GM18526 (cell line): ENCODE results near the gene SFXN3.

Source experiments
- POLR2A ChIP-seq: IDR thresholded peaks from 3 replicates; pipeline ENCODE4 v1.6.1; 2011; ENCODE audit not compliant: insufficient read length; ENCODE audit errors: extremely low read depth

The SFXN3 gene

GRCh38 chr10:101066146-101066895, 35.3 kb downstream of the SFXN3 start:
- TF ChIP-seq POLR2A, result no peak

- TF ChIP-seq POLR2A, result no peak
These were observed 35.9 kb downstream of the SFXN3 start for GRCh38 chr10:101066896-101067355.

GRCh38 chr10:101067356-101068083, 36.5 kb downstream of the SFXN3 start:
- TF ChIP-seq POLR2A, result no peak

GRCh38 chr10:101069441-101069840, 38.4 kb downstream of the SFXN3 start:
- no peak for TF ChIP-seq POLR2A

GRCh38 chr10:101070098-101070497, 39.1 kb downstream of the SFXN3 start:
- no peak for TF ChIP-seq POLR2A

- TF ChIP-seq POLR2A, result no peak
These were observed 40.3 kb downstream of the SFXN3 start for GRCh38 chr10:101071267-101071884.

GRCh38 chr10:101071885-101072433, 40.9 kb downstream of the SFXN3 start:
- TF ChIP-seq POLR2A, result no peak

GRCh38 chr10:101072923-101073322, 41.9 kb downstream of the SFXN3 start:
- no peak for TF ChIP-seq POLR2A

GRCh38 chr10:101073631-101074030, 42.6 kb downstream of the SFXN3 start:
- no peak for TF ChIP-seq POLR2A

- TF ChIP-seq POLR2A, result no peak
These were observed 44.7 kb downstream of the SFXN3 start for GRCh38 chr10:101075775-101076174.

GRCh38 chr10:101076630-101077029, 45.6 kb downstream of the SFXN3 start:
- no peak for TF ChIP-seq POLR2A

- TF ChIP-seq POLR2A, result no peak
These were observed 48.8 kb downstream of the SFXN3 start for GRCh38 chr10:101079874-101080273.

- no peak for TF ChIP-seq POLR2A
These were observed 50.2 kb downstream of the SFXN3 start for GRCh38 chr10:101080933-101081931.

- no peak for TF ChIP-seq POLR2A
These were observed 54.8 kb downstream of the SFXN3 start for GRCh38 chr10:101085846-101086245.
